ENCODE data around the gene CAST. TPM values are rescaled to one million over a fixed set of nuclear protein-coding genes. Genes with fewer than 3 reads are reported as not detected.

The CAST gene
- total and polyA plus RNA-seq, 4 experiments from 2014 or later = 24.0 to 207 (median 147) TPM

- Histone ChIP-seq H3K36me3 (ENCODE audit: insufficient read depth, low read length) (peaks cover 18% of the 10 kb centered on the region), H3K27ac (ENCODE audit: low read depth, low read length) (no peak overlapping the region), H3K27me3 (ENCODE audit: insufficient read depth, low read length) (no peaks in the 10 kb centered on the region), H3K9me3 (ENCODE audit: control insufficient read depth in 1 of 2, low read length in 2 of 2) (no peaks in the 10 kb centered on the region), H3K4me3 (ENCODE audit: low read length in 2 of 2) (no peak overlapping the region), H3K4me1 (ENCODE audit: insufficient read depth, low read length) (no peaks in the 10 kb centered on the region)
- POLR2A ChIA-PET (ENCODE audit: partially characterized antibody) = no interaction called here
- CTCF ChIA-PET (ENCODE audit: partially characterized antibody) = interaction anchor here (5.4 kb wide), 1 partner anchor 113 kb away, joined by 52 read pairs; no protein-coding TSS in a partner anchor
- H3K4me3 Mint-ChIP-seq = no peak overlapping the region
- intact Hi-C loops (cut with micrococcal nuclease) = no loop called here
- peaks cover 0 to 3% (median 0%) of the 10 kb centered on the region in 8 donors for H3K9me3 Mint-ChIP-seq
- peaks cover 14 to 27% (median 19%) of the 10 kb centered on the region in 4 donors for H3K4me1 Mint-ChIP-seq
- DNase-seq = no peak
- peaks cover 21 to 58% of the 10 kb centered on the region in 2 donors for H3K36me3 Mint-ChIP-seq
- no peaks in the 10 kb centered on the region for H3K27me3 Mint-ChIP-seq
- H3K27ac Mint-ChIP-seq = peak overlapping the region in 5 of 7 donors; percentile 12 to 57 (median 42)
Measured at GRCh38 chr5:96726802-96727201, 64.6 kb downstream of the CAST start.

- DNase-seq = no peak
- ChIA-PET CTCF (ENCODE audit: partially characterized antibody) (interaction anchor here (1.1 to 5.4 kb wide), 9 partner anchors 9 to 383 kb away, joined by 3 to 52 read pairs (median 3); no protein-coding TSS in a partner anchor), POLR2A (ENCODE audit: partially characterized antibody) (no interaction called here)
- no peaks in the 10 kb centered on the region for H3K9me3 ChIP-seq (ENCODE audit: control insufficient read depth in 1 of 2, low read length in 2 of 2)
- no peak overlapping the region for H3K4me3 ChIP-seq (ENCODE audit: low read length in 2 of 2)
- Mint-ChIP-seq H3K36me3 (peaks cover 28 to 61% of the 10 kb centered on the region in 2 donors), H3K27me3 (no peaks in the 10 kb centered on the region), H3K4me3 (no peak overlapping the region), H3K4me1 (peaks cover 11 to 23% (median 15%) of the 10 kb centered on the region in 4 donors), H3K27ac (peak overlapping the region in 4 of 7 donors; percentile 2 to 86 (median 47)), H3K9me3 (peaks cover 0 to 3% (median 0%) of the 10 kb centered on the region in 8 donors)
- H3K36me3 ChIP-seq (ENCODE audit: insufficient read depth, low read length) = peaks cover 18% of the 10 kb centered on the region
- no peak overlapping the region for H3K27ac ChIP-seq (ENCODE audit: low read depth, low read length)
- intact Hi-C loops (cut with micrococcal nuclease) = loop anchor here (1.0 kb wide), 1 partner anchor 115 kb away; no protein-coding TSS in a partner anchor
- no peaks in the 10 kb centered on the region for H3K4me1 ChIP-seq (ENCODE audit: insufficient read depth, low read length)
- no peaks in the 10 kb centered on the region for H3K27me3 ChIP-seq (ENCODE audit: insufficient read depth, low read length)
Measured at GRCh38 chr5:96729156-96729555, 67.0 kb downstream of the CAST start.

GRCh38 chr5:96730586-96730985, 68.4 kb downstream of the CAST start:
- H3K9me3 Mint-ChIP-seq = peaks cover 0 to 3% (median 0%) of the 10 kb centered on the region in 8 donors
- DNase-seq = no peak
- H3K27me3 Mint-ChIP-seq = no peaks in the 10 kb centered on the region
- intact Hi-C loops (cut with micrococcal nuclease) = no loop called here
- H3K4me1 Mint-ChIP-seq = peaks cover 7 to 28% (median 18%) of the 10 kb centered on the region in 4 donors
- ChIA-PET POLR2A (ENCODE audit: partially characterized antibody) (interaction anchor here (0.6 kb wide), 1 partner anchor 83 kb away, joined by 4 read pairs; no protein-coding TSS in a partner anchor), CTCF (ENCODE audit: partially characterized antibody) (interaction anchor here (0.7 to 5.4 kb wide), 7 partner anchors 8 to 386 kb away, joined by 3 to 52 read pairs (median 4); no protein-coding TSS in a partner anchor)
- Histone ChIP-seq H3K9me3 (ENCODE audit: control insufficient read depth in 1 of 2, low read length in 2 of 2) (no peaks in the 10 kb centered on the region), H3K36me3 (ENCODE audit: insufficient read depth, low read length) (peaks cover 18% of the 10 kb centered on the region), H3K27me3 (ENCODE audit: insufficient read depth, low read length) (no peaks in the 10 kb centered on the region), H3K4me1 (ENCODE audit: insufficient read depth, low read length) (no peaks in the 10 kb centered on the region), H3K4me3 (ENCODE audit: low read length in 2 of 2) (no peak overlapping the region), H3K27ac (ENCODE audit: low read depth, low read length) (no peak overlapping the region)
- H3K27ac Mint-ChIP-seq = peak overlapping the region in 2 of 7 donors; percentile 17 to 27
- H3K36me3 Mint-ChIP-seq = peaks cover 33 to 59% of the 10 kb centered on the region in 2 donors
- H3K4me3 Mint-ChIP-seq = no peak overlapping the region

GRCh38 chr5:96733771-96734500, 71.8 kb downstream of the CAST start:
- intact Hi-C loops (cut with micrococcal nuclease) = no loop called here
- CTCF ChIA-PET (ENCODE audit: partially characterized antibody) = interaction anchor here (0.8 to 2.3 kb wide), 4 partner anchors 9 to 120 kb away, joined by 3 to 11 read pairs (median 4); no protein-coding TSS in a partner anchor
- H3K9me3 Mint-ChIP-seq = peaks cover 0 to 3% (median 0%) of the 10 kb centered on the region in 8 donors
- POLR2A ChIA-PET (ENCODE audit: partially characterized antibody) = interaction anchor here (1.3 kb wide), 1 partner anchor 13 kb away, joined by 3 read pairs; no protein-coding TSS in a partner anchor
- H3K36me3 Mint-ChIP-seq = peaks cover 49 to 71% of the 10 kb centered on the region in 2 donors
- DNase-seq = no peak
- no peak overlapping the region for H3K4me3 ChIP-seq (ENCODE audit: low read length in 2 of 2)
- H3K9me3 ChIP-seq (ENCODE audit: control insufficient read depth in 1 of 2, low read length in 2 of 2) = no peaks in the 10 kb centered on the region
- H3K36me3 ChIP-seq (ENCODE audit: insufficient read depth, low read length) = peaks cover 28% of the 10 kb centered on the region
- peaks cover 7 to 17% (median 14%) of the 10 kb centered on the region in 4 donors for H3K4me1 Mint-ChIP-seq
- peak overlapping the region in 2 of 8 donors; percentile 3 to 29 for H3K4me3 Mint-ChIP-seq
- no peaks in the 10 kb centered on the region for H3K27me3 Mint-ChIP-seq
- H3K27me3 ChIP-seq (ENCODE audit: insufficient read depth, low read length) = no peaks in the 10 kb centered on the region
- no peaks in the 10 kb centered on the region for H3K4me1 ChIP-seq (ENCODE audit: insufficient read depth, low read length)
- peak overlapping the region; percentile 1 to 88 (median 58) for H3K27ac Mint-ChIP-seq
- no peak overlapping the region for H3K27ac ChIP-seq (ENCODE audit: low read depth, low read length)

- Mint-ChIP-seq H3K36me3 (peaks cover 41 to 69% of the 10 kb centered on the region in 2 donors), H3K4me3 (no peak overlapping the region), H3K4me1 (peaks cover 7 to 15% (median 13%) of the 10 kb centered on the region in 4 donors), H3K27me3 (no peaks in the 10 kb centered on the region), H3K27ac (peak overlapping the region; percentile 1 to 88 (median 44)), H3K9me3 (peaks cover 0 to 3% (median 0%) of the 10 kb centered on the region in 8 donors)
- ChIA-PET CTCF (ENCODE audit: partially characterized antibody) (interaction anchor here (2.3 kb wide), 1 partner anchor 121 kb away, joined by 11 read pairs; no protein-coding TSS in a partner anchor), POLR2A (ENCODE audit: partially characterized antibody) (no interaction called here)
- Histone ChIP-seq H3K36me3 (ENCODE audit: insufficient read depth, low read length) (peaks cover 28% of the 10 kb centered on the region), H3K9me3 (ENCODE audit: control insufficient read depth in 1 of 2, low read length in 2 of 2) (no peaks in the 10 kb centered on the region), H3K27me3 (ENCODE audit: insufficient read depth, low read length) (no peaks in the 10 kb centered on the region), H3K4me3 (ENCODE audit: low read length in 2 of 2) (no peak overlapping the region), H3K27ac (ENCODE audit: low read depth, low read length) (no peak overlapping the region), H3K4me1 (ENCODE audit: insufficient read depth, low read length) (no peaks in the 10 kb centered on the region)
- intact Hi-C loops (cut with micrococcal nuclease) = no loop called here
- no peak for DNase-seq
Measured at GRCh38 chr5:96734871-96735325, 72.7 kb downstream of the CAST start.

- Mint-ChIP-seq H3K4me3 (no peak overlapping the region), H3K27ac (peak overlapping the region; percentile 27 to 94 (median 53)), H3K4me1 (peaks cover 7 to 14% (median 12%) of the 10 kb centered on the region in 4 donors), H3K36me3 (peaks cover 53 to 71% of the 10 kb centered on the region in 2 donors), H3K9me3 (no peaks in the 10 kb centered on the region), H3K27me3 (no peaks in the 10 kb centered on the region)
- no peaks in the 10 kb centered on the region for H3K9me3 ChIP-seq (ENCODE audit: control insufficient read depth in 1 of 2, low read length in 2 of 2)
- no peak overlapping the region for H3K4me3 ChIP-seq (ENCODE audit: low read length in 2 of 2)
- DNase-seq = no peak
- H3K27ac ChIP-seq (ENCODE audit: low read depth, low read length) = no peak overlapping the region
- H3K27me3 ChIP-seq (ENCODE audit: insufficient read depth, low read length) = no peaks in the 10 kb centered on the region
- CTCF ChIA-PET (ENCODE audit: partially characterized antibody) = no interaction called here
- POLR2A ChIA-PET (ENCODE audit: partially characterized antibody) = no interaction called here
- H3K4me1 ChIP-seq (ENCODE audit: insufficient read depth, low read length) = no peaks in the 10 kb centered on the region
- intact Hi-C loops (cut with micrococcal nuclease) = no loop called here
- peaks cover 37% of the 10 kb centered on the region for H3K36me3 ChIP-seq (ENCODE audit: insufficient read depth, low read length)
Measured at GRCh38 chr5:96736937-96737336, 74.8 kb downstream of the CAST start.

- DNase-seq = no peak
- Mint-ChIP-seq H3K36me3 (peaks cover 59 to 89% of the 10 kb centered on the region in 2 donors), H3K4me3 (no peak overlapping the region), H3K27ac (peak overlapping the region in 5 of 7 donors; percentile 18 to 55 (median 28)), H3K4me1 (no peaks in the 10 kb centered on the region), H3K27me3 (no peaks in the 10 kb centered on the region), H3K9me3 (no peaks in the 10 kb centered on the region)
- POLR2A ChIA-PET (ENCODE audit: partially characterized antibody) = interaction anchor here (1.6 kb wide), 1 partner anchor 11 kb away, joined by 3 read pairs; no protein-coding TSS in a partner anchor
- H3K27ac ChIP-seq (ENCODE audit: low read depth, low read length) = no peak overlapping the region
- CTCF ChIA-PET (ENCODE audit: partially characterized antibody) = interaction anchor here (1.0 to 1.7 kb wide), 3 partner anchors 11 to 422 kb away, joined by 3 to 9 read pairs (median 3); no protein-coding TSS in a partner anchor
- H3K36me3 ChIP-seq (ENCODE audit: insufficient read depth, low read length) = peaks cover 75% of the 10 kb centered on the region
- H3K4me1 ChIP-seq (ENCODE audit: insufficient read depth, low read length) = no peaks in the 10 kb centered on the region
- H3K4me3 ChIP-seq (ENCODE audit: low read length in 2 of 2) = no peak overlapping the region
- H3K9me3 ChIP-seq (ENCODE audit: control insufficient read depth in 1 of 2, low read length in 2 of 2) = no peaks in the 10 kb centered on the region
- no peaks in the 10 kb centered on the region for H3K27me3 ChIP-seq (ENCODE audit: insufficient read depth, low read length)
- intact Hi-C loops (cut with micrococcal nuclease) = no loop called here
Measured at GRCh38 chr5:96741106-96741505, 78.9 kb downstream of the CAST start.
